ENCODE data around the gene CPNE7. TPM values are rescaled to one million over a fixed set of nuclear protein-coding genes. Genes with fewer than 3 reads are reported as not detected.
A peak's percentile ranks its signal among the peaks of the same experiment; 100 is the strongest.

Gene CPNE7
- total and polyA plus RNA-seq, 10 of the 15 experiments (the other 5 are each of a cell fraction or from before 2014, with no cell fraction given), result 0.29 to 46.9 (median 17.5) TPM

GRCh38 chr16:89562939-89563338, 12.6 kb upstream of the CPNE7 start (continued):
- no peak for TF ChIP-seq E2F8 (IDR thresholded peaks at IDR 0.05; ENCODE audit: low read depth, partially characterized antibody)
- no peak for TF ChIP-seq CBX5 (IDR thresholded peaks at IDR 0.05; ENCODE audit: low read depth)
- TF ChIP-seq KAT2A (conservative IDR thresholded peaks at IDR 0.05; ENCODE audit: control insufficient read depth, low read depth, low read length), result no peak

GRCh38 chr16:89563639-89564392, 11.7 kb upstream of the CPNE7 start:
- H3K79me2 ChIP-seq (ENCODE audit: control insufficient read depth, insufficient read depth, low read length), result peaks cover 37% of the 10 kb centered on the region
- peaks cover 25% of the 10 kb centered on the region for H3K4me1 ChIP-seq (ENCODE audit: control insufficient read depth, insufficient read depth, low read length)
- no TSS peak for BruUV-seq (replicated peaks)
- DNase-seq (ENCODE audit: low read depth, low spot score) (no peak), ATAC-seq (no peak), FAIRE-seq (no peak)
- peak overlapping the region; percentile 89 for H3K4me2 ChIP-seq (ENCODE audit: control insufficient read depth, insufficient read depth)
- H3K4me3 ChIP-seq, result peak overlapping the region; percentile 89
- ChIA-PET SMC1A (ENCODE audit: uncharacterized antibody, unreplicated experiment) (no interaction called here), RAD21 (ENCODE audit: unreplicated experiment) (interaction anchor here (0.6 to 1.0 kb wide), 2 partner anchors 138 to 228 kb away, joined by 3 read pairs; partner anchors contain the start of gene SPATA2L), CTCF (interaction anchor here (0.7 kb wide), 2 partner anchors 26 to 80 kb away, joined by 3 read pairs; no protein-coding TSS in a partner anchor), POLR2A (interaction anchor here (0.5 to 0.7 kb wide), 2 partner anchors 9 to 93 kb away, joined by 3 read pairs; no protein-coding TSS in a partner anchor)
- H3K36me3 ChIP-seq (ENCODE audit: control insufficient read depth in 2 of 2, insufficient read depth in 2 of 2, low read length in 1 of 2), result peaks cover 22 to 25% of the 10 kb centered on the region in 2 experiments
- peaks cover 29% of the 10 kb centered on the region for H4K20me1 ChIP-seq (ENCODE audit: control insufficient read depth, insufficient read depth)
- H3K27ac ChIP-seq (ENCODE audit: control insufficient read depth, insufficient read depth), result no peak overlapping the region
- 69% methylated on average over 11 of the region's 12 CpGs for WGBS (ENCODE audit: insufficient coverage, insufficient replicate concordance, low lambda C conversion rate, missing lambda C conversion rate)
- H3K9me3 ChIP-seq (replicated peaks; ENCODE audit: control insufficient read depth, insufficient read depth, low read length), result no peaks in the 10 kb centered on the region
- intact Hi-C loops (cut with micrococcal nuclease; ENCODE audit: unreplicated experiment), result loop anchor here (5.0 kb wide), 1 partner anchor 77 kb away; no protein-coding TSS in a partner anchor
- H3K9ac ChIP-seq (ENCODE audit: control insufficient read depth, insufficient read depth, low read length), result peak overlapping the region; percentile 61; the same call in 1 of the 2 replicates
- no peaks in the 10 kb centered on the region for H3K27me3 ChIP-seq (replicated peaks in 1 of 2; ENCODE audit: control insufficient read depth in 2 of 2, insufficient read depth in 2 of 2, low read length in 1 of 2)
- in situ Hi-C loops (cut with MboI), result no loop called here
- H2AFZ ChIP-seq (ENCODE audit: control insufficient read depth, low read depth, low read length), result no peak overlapping the region
- no peak for TF ChIP-seq MEF2A (IDR thresholded peaks at IDR 0.05; ENCODE audit: insufficient read depth, low read depth, low read length)
- TF ChIP-seq SIX5 (IDR thresholded peaks at IDR 0.05; ENCODE audit: low read depth, low read length, severe bottlenecking), result no peak
- TF ChIP-seq EP300 (IDR thresholded peaks at IDR 0.05; ENCODE audit: borderline replicate concordance in 1 of 2, control insufficient read depth in 1 of 2, low read depth in 2 of 2, low read length in 2 of 2), result no peak
- TF ChIP-seq RUNX3 (IDR thresholded peaks at IDR 0.05; ENCODE audit: low read length), result no peak
- no peak for TF ChIP-seq STAT3 (IDR thresholded peaks at IDR 0.05; ENCODE audit: low read depth, low read length)
- no peak for TF ChIP-seq NFXL1 (IDR thresholded peaks at IDR 0.05; ENCODE audit: borderline replicate concordance)
- TF ChIP-seq MYC (IDR thresholded peaks at IDR 0.05; ENCODE audit: insufficient read depth, insufficient read length, insufficient replicate concordance, low read length, severe bottlenecking), result no peak
- TF ChIP-seq RB1 (IDR thresholded peaks at IDR 0.05; ENCODE audit: borderline replicate concordance), result no peak
- TF ChIP-seq SKIL (IDR thresholded peaks at IDR 0.05; ENCODE audit: low read depth, poor library complexity, severe bottlenecking), result no peak
- TF ChIP-seq MTA3 (IDR thresholded peaks at IDR 0.05; ENCODE audit: borderline replicate concordance, low read length), result no peak; the same call in 1 of the 2 replicates

All from GM12878 (cell line).